ENCODE results near the gene POLH. TPM values are rescaled to one million over a fixed set of nuclear protein-coding genes. Genes with fewer than 3 reads are reported as not detected.

Gene POLH
- total RNA-seq, 1 experiment from 2014 or later, result 24.9 TPM

DNA sequence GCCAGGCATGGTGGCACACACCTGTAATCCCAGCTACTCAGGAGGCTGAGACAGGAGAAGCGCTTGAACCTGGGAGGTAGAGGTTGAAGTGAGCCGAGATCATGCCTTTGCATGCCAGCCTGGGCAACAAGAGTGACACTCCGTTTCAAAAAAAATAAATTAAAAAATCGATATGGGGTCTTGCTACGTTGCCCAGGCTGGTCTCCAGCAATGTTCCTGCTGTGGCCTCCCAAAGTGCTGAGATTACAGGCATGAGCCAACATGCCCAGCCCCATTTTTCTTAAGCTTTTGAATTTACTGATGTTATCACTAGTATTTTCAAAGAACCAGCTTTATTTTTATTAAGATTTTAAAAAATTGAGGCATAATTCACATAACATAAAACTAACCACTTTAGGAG is 35.5 kb upstream of the POLH start:
- Histone ChIP-seq H3K36me3 (ENCODE audit: insufficient read depth, low read length, poor library complexity, severe bottlenecking) (peaks cover 56% of the 10 kb centered on the region), H3K9me3 (ENCODE audit: low read depth, low read length, poor library complexity, severe bottlenecking) (no peaks in the 10 kb centered on the region), H3K27me3 (replicated peaks; ENCODE audit: insufficient read depth, low read depth, low read length, poor library complexity) (no peaks in the 10 kb centered on the region), H3K4me1 (ENCODE audit: insufficient read depth, low read length, poor library complexity, severe bottlenecking) (no peaks in the 10 kb centered on the region), H3K27ac (ENCODE audit: low read depth, low read length, poor library complexity, severe bottlenecking) (no peak overlapping the region), H3K4me3 (ENCODE audit: low read depth, low read length, poor library complexity, severe bottlenecking) (no peak overlapping the region)
- ChIA-PET CTCF (no interaction called here), POLR2A (ENCODE audit: low non-redundant PET) (no interaction called here)
- no TSS peak for BruUV-seq (replicated peaks)
- no peak for TF ChIP-seq EZH2 (IDR thresholded peaks at IDR 0.05; ENCODE audit: borderline replicate concordance, low read depth, low read length, poor library complexity, severe bottlenecking)
- TF ChIP-seq, protein P1, sequence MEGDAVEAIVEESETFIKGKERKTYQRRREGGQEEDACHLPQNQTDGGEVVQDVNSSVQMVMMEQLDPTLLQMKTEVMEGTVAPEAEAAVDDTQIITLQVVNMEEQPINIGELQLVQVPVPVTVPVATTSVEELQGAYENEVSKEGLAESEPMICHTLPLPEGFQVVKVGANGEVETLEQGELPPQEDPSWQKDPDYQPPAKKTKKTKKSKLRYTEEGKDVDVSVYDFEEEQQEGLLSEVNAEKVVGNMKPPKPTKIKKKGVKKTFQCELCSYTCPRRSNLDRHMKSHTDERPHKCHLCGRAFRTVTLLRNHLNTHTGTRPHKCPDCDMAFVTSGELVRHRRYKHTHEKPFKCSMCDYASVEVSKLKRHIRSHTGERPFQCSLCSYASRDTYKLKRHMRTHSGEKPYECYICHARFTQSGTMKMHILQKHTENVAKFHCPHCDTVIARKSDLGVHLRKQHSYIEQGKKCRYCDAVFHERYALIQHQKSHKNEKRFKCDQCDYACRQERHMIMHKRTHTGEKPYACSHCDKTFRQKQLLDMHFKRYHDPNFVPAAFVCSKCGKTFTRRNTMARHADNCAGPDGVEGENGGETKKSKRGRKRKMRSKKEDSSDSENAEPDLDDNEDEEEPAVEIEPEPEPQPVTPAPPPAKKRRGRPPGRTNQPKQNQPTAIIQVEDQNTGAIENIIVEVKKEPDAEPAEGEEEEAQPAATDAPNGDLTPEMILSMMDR (conservative IDR thresholded peaks at IDR 0.05; ENCODE audit: low read depth, low read length), result no peak
- intact Hi-C loops (cut with micrococcal nuclease; ENCODE audit: unreplicated experiment), result no loop called here
- DNase-seq (ENCODE audit: low spot score), result no peak

DNA sequence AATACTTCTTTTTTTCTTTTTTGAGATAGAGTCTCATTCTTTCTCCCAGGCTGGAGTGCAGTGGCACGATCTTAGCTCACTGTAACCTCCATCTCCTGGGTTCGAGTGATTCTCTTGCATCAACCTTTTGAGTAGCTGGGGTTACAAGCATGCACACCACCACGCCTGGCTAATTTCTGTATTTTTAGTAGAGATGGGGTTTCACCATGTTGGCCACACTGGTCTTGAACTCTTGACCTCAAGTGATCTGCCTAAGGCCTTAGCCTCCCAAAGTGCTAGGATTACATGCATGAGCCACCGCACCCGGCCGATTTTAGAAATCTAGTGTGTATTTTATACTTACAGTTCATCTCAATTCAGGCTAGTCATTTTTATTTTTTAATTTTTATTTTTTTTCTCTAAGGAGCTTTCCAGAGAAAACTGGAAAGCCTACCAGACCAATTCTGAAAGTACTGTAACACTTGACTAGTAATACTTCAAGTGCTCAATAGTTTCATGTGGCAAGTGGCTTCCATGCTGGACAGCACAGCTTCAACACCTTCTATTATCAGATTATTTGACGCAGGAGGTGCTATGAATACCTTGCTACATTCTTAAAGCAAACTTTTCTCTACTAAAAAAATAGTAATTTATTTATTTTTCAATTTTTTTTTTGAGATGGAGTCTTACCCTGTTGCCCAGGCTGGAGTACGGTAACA is 34.1 kb upstream of the POLH start:
- POLR2A ChIA-PET (ENCODE audit: low non-redundant PET), result no interaction called here
- intact Hi-C loops (cut with micrococcal nuclease; ENCODE audit: unreplicated experiment), result no loop called here
- BruUV-seq (replicated peaks), result no TSS peak

DNA sequence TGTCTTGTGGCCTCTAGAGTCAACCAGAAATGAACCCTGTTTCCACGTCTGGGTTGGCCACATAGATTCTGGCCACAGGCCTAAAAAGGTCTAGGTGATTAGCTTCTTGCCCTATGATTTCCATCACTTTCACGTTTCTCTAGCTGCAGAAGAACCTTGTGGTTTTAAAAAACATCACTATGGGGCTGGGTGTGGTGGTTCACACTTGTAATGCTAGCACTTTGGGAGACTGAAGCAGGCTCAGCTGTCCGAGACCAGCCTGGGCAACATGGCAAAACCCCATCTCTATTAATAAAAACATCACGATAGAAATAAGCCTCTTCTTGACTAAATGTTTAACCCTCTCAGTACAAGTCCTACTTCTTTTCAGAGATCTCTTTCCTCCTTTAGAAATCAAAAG is 31.5 kb upstream of the POLH start:
- Histone ChIP-seq H3K4me1 (ENCODE audit: insufficient read depth, low read length, poor library complexity, severe bottlenecking) (no peaks in the 10 kb centered on the region), H3K27ac (ENCODE audit: low read depth, low read length, poor library complexity, severe bottlenecking) (no peak overlapping the region), H3K4me3 (ENCODE audit: low read depth, low read length, poor library complexity, severe bottlenecking) (no peak overlapping the region), H3K27me3 (replicated peaks; ENCODE audit: insufficient read depth, low read depth, low read length, poor library complexity) (no peaks in the 10 kb centered on the region), H3K9me3 (ENCODE audit: low read depth, low read length, poor library complexity, severe bottlenecking) (no peaks in the 10 kb centered on the region), H3K36me3 (ENCODE audit: insufficient read depth, low read length, poor library complexity, severe bottlenecking) (peaks cover 76% of the 10 kb centered on the region)
- TF ChIP-seq, protein P1 (conservative IDR thresholded peaks at IDR 0.05; ENCODE audit: low read depth, low read length), result no peak
- TF ChIP-seq EZH2 (IDR thresholded peaks at IDR 0.05; ENCODE audit: borderline replicate concordance, low read depth, low read length, poor library complexity, severe bottlenecking), result no peak
- intact Hi-C loops (cut with micrococcal nuclease; ENCODE audit: unreplicated experiment), result no loop called here
- BruUV-seq (replicated peaks), result no TSS peak
- DNase-seq (ENCODE audit: low spot score), result no peak
- POLR2A ChIA-PET (ENCODE audit: low non-redundant PET), result no interaction called here
- CTCF ChIA-PET, result no interaction called here

More for the DNA sequence above, 34.1 kb upstream of the POLH start:
- no peaks in the 10 kb centered on the region for H3K27me3 ChIP-seq (replicated peaks; ENCODE audit: insufficient read depth, low read depth, low read length, poor library complexity)
- H3K4me3 ChIP-seq (ENCODE audit: low read depth, low read length, poor library complexity, severe bottlenecking), result no peak overlapping the region
- no peak for DNase-seq (ENCODE audit: low spot score)
- H3K4me1 ChIP-seq (ENCODE audit: insufficient read depth, low read length, poor library complexity, severe bottlenecking), result no peaks in the 10 kb centered on the region
- no peaks in the 10 kb centered on the region for H3K9me3 ChIP-seq (ENCODE audit: low read depth, low read length, poor library complexity, severe bottlenecking)
- TF ChIP-seq, protein P1 (conservative IDR thresholded peaks at IDR 0.05; ENCODE audit: low read depth, low read length), result no peak
- no peak for TF ChIP-seq EZH2 (IDR thresholded peaks at IDR 0.05; ENCODE audit: borderline replicate concordance, low read depth, low read length, poor library complexity, severe bottlenecking)
- no peak overlapping the region for H3K27ac ChIP-seq (ENCODE audit: low read depth, low read length, poor library complexity, severe bottlenecking)
- CTCF ChIA-PET, result no interaction called here
- peaks cover 68% of the 10 kb centered on the region for H3K36me3 ChIP-seq (ENCODE audit: insufficient read depth, low read length, poor library complexity, severe bottlenecking)
